Measurements from ENCODE around the gene SSC4D. TPM values are rescaled to one million over a fixed set of nuclear protein-coding genes. Genes with fewer than 3 reads are reported as not detected.

The SSC4D gene
- total and polyA plus RNA-seq, 2 of the 8 experiments (the other 6 are each of a cell fraction or from before 2014, with no cell fraction given), result 11.8 to 27.5 TPM

DNA sequence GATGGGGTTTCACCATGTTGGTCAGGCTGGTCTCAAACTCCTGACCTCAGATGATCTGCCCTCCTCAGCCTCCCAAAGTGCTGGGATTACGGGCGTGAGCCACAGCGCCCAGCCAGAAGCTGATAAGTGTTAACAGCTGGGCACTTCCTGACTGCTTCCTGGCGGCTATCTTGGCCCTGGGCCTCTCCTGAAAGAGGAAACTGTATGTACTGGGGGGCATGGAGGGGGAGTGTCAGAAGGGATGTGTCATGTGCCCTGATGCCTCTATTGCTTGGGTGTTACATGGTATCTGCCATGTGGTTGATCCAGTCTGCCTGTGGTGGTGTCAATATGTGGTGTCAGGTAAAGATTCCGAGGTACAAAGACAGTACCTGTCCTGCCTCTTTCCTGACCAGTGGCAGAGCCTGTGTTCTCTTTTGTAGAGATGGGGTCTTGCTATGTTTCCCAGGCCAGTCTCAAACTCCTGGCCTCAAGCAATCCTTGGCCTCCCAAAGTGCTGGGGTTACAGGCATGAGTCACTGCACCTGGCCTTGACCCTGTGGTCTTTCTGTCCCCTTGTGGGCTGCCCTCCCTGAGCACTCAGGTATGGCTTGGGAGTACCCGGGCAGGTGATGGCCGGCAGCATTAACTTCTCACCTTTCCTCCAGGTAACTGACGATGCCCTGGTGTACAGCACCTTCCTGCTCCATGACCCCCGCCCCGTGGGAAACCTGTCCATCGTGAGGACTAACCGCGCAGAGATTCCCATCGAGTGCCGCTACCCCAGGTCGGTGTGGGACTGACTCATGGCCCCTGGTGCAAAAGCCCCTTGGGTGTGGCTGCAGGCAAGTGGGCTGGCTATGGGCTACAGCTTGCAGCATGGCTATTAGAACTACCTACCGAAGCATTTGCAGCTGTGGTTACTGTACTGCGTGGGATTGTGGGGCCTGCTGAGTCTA lies 19.6 kb upstream of the SSC4D start:
- Histone ChIP-seq H2BK120ac (replicated peaks; ENCODE audit: low read depth, low read length) (no peak overlapping the region), H3K56ac (replicated peaks; ENCODE audit: insufficient read length, low read depth, low read length) (no peak overlapping the region), H3K23me2 (ENCODE audit: low read depth, low read length) (no peaks in the 10 kb centered on the region), H4K20me1 (replicated peaks in 1 of 2; ENCODE audit: control insufficient read depth in 1 of 2, insufficient read depth in 2 of 2, low read length in 2 of 2) (no peaks in the 10 kb centered on the region), H3K18ac (ENCODE audit: extremely low read depth, low read length) (no peak overlapping the region), H2AFZ (ENCODE audit: low read length) (no peak overlapping the region), H3K23ac (ENCODE audit: insufficient read length) (no peak overlapping the region), H4K91ac (replicated peaks; ENCODE audit: insufficient read length, low read length) (no peak overlapping the region), H3K4me2 (ENCODE audit: insufficient read depth in 1 of 2, low read depth in 2 of 2, low read length in 2 of 2) (no peak overlapping the region), H3K4ac (replicated peaks; ENCODE audit: insufficient read length, low read depth, low read length) (no peak overlapping the region), H3K27me3 (replicated peaks in 1 of 4; ENCODE audit: control insufficient read depth in 3 of 4, extremely low read depth in 1 of 4, insufficient read depth in 3 of 4, low read length in 3 of 4) (no peaks in the 10 kb centered on the region), H2BK12ac (ENCODE audit: low read depth, low read length) (0 out of 2 replicates have a peak overlapping the region, but pooled peaks have one; percentile 7), H3K4me3 (ENCODE audit: extremely low read depth in 1 of 4, insufficient read depth in 2 of 4, low read depth in 3 of 4, low read length in 4 of 4) (no peak overlapping the region), H2AK5ac (ENCODE audit: low read depth, low read length) (0 out of 2 replicates have a peak overlapping the region, but pooled peaks have one; percentile 82), H3K27ac (ENCODE audit: low read depth, low read length) (no peak overlapping the region; the same call in 1 of the 2 replicates), H3K14ac (ENCODE audit: insufficient read length) (no peak overlapping the region), H2BK20ac (ENCODE audit: low read length) (0 out of 2 replicates have a peak overlapping the region, but pooled peaks have one; percentile 72), H2BK5ac (ENCODE audit: low read depth, low read length) (peak overlapping the region; percentile 22; the same call in 1 of the 2 replicates), H2BK15ac (ENCODE audit: low read length) (peak overlapping the region; percentile 97; the same call in 1 of the 2 replicates), H3K79me2 (ENCODE audit: control insufficient read depth in 1 of 2, insufficient read depth in 2 of 2, low read length in 2 of 2) (no peaks in the 10 kb centered on the region), H3K4me1 (replicated peaks in 1 of 4; ENCODE audit: control insufficient read depth in 3 of 4, insufficient read depth in 4 of 4, low read length in 3 of 4) (peaks cover 0 to 3% (median 0%) of the 10 kb centered on the region in 4 experiments; a peak in 2 of 7 replicates), H3K9me3 (ENCODE audit: insufficient read depth in 2 of 2, low read depth in 1 of 2, low read length in 1 of 2) (no peaks in the 10 kb centered on the region), H3K9ac (replicated peaks in 1 of 4; ENCODE audit: extremely low read depth in 1 of 4, low read depth in 3 of 4, low read length in 3 of 4) (no peak overlapping the region), H4K5ac (ENCODE audit: insufficient read length, low read depth, low read length) (no peak overlapping the region), H3K36me3 (ENCODE audit: control insufficient read depth in 2 of 4, insufficient read depth in 4 of 4, low read length in 3 of 4) (no peaks in the 10 kb centered on the region), H4K8ac (ENCODE audit: extremely low read depth, insufficient read depth, low read length) (no peak overlapping the region), H3K79me1 (ENCODE audit: low read depth, low read length) (no peaks in the 10 kb centered on the region; the same call in 1 of the 2 replicates)
- FAIRE-seq, result no peak
- POLR2A ChIA-PET (ENCODE audit: partially characterized antibody), result interaction anchor here (0.6 to 1.9 kb wide), 2 partner anchors 10 to 132 kb away, joined by 3 to 8 read pairs; no protein-coding TSS in a partner anchor
- DNase-seq (ENCODE audit: low read depth in 1 of 2, low spot score in 2 of 2), result no peak
- CTCF ChIA-PET (ENCODE audit: partially characterized antibody), result interaction anchor here (0.7 to 0.9 kb wide), 2 partner anchors 23 to 65 kb away, joined by 3 to 5 read pairs; no protein-coding TSS in a partner anchor
- WGBS, 2 experiments (ENCODE audit: extremely low coverage in 1 of 2, insufficient coverage in 1 of 2, insufficient read length in 1 of 2, insufficient replicate concordance in 2 of 2, low coverage in 1 of 2, low lambda C conversion rate in 2 of 2, missing lambda C conversion rate in 1 of 2), result 93% methylated on average over 18 of the region's 18 CpGs; no CpG with 5 or more reads in 1 of the 2 experiments
- no peak for TF ChIP-seq SIN3A (conservative IDR thresholded peaks at IDR 0.05 in 1 of 2, IDR thresholded peaks at IDR 0.05 in 1 of 2; ENCODE audit: low read depth in 1 of 2, low read length in 2 of 2)
- TF ChIP-seq CTBP2 (IDR thresholded peaks at IDR 0.05; ENCODE audit: borderline replicate concordance, insufficient read depth, insufficient read length, low read length), result no peak
- no peak for TF ChIP-seq SP1 (IDR thresholded peaks at IDR 0.05; ENCODE audit: low read depth, low read length)
- TF ChIP-seq, protein P1, sequence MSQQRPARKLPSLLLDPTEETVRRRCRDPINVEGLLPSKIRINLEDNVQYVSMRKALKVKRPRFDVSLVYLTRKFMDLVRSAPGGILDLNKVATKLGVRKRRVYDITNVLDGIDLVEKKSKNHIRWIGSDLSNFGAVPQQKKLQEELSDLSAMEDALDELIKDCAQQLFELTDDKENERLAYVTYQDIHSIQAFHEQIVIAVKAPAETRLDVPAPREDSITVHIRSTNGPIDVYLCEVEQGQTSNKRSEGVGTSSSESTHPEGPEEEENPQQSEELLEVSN (IDR thresholded peaks at IDR 0.05), result no peak
- TF ChIP-seq CREB1 (IDR thresholded peaks at IDR 0.05), result no peak
- TF ChIP-seq ZNF274 (IDR thresholded peaks at IDR 0.05; ENCODE audit: borderline replicate concordance, extremely low read depth, low read length), result no peak
- no peak for TF ChIP-seq CHD2 (IDR thresholded peaks at IDR 0.05; ENCODE audit: low read length)
- TF ChIP-seq KDM1A (IDR thresholded peaks at IDR 0.05; ENCODE audit: borderline replicate concordance, low read length), result no peak
- TF ChIP-seq POLR2AphosphoS5 (IDR thresholded peaks at IDR 0.05; ENCODE audit: low read depth, low read length), result no peak
- no peak for TF ChIP-seq EP300 (IDR thresholded peaks at IDR 0.05; ENCODE audit: borderline replicate concordance in 1 of 2, low read depth in 2 of 2, low read length in 2 of 2)
